Testis (tissue), 2 donors: ENCODE results near the gene U2AF1L4.

ENCODE experiments used
- POLR2A ChIP-seq: fragments of 450-650 bp; IDR thresholded peaks from one replicate; pipeline ENCODE4 v1.6.1; 2017; ENCODE audit warnings: antibody characterized with exemption, mild to moderate bottlenecking, moderate library complexity
- TF ChIP-seq, protein P1 (sequence below), 3 experiments: fragments of 450-650 bp in 2 of 3; fragments of 200-600 bp in 1 of 3; sonication (generic) in 1 of 3; IDR thresholded peaks; one replicate each; pipeline ENCODE4 v1.5.1; 2016 to 2019; ENCODE audit warnings: antibody characterized with exemption in 3 of 3, mild to moderate bottlenecking in 2 of 3, moderate library complexity in 1 of 3

GRCh38 chr19:35733180-35734125 is 11.8 kb downstream of the U2AF1L4 start:
- TF ChIP-seq, protein P1, sequence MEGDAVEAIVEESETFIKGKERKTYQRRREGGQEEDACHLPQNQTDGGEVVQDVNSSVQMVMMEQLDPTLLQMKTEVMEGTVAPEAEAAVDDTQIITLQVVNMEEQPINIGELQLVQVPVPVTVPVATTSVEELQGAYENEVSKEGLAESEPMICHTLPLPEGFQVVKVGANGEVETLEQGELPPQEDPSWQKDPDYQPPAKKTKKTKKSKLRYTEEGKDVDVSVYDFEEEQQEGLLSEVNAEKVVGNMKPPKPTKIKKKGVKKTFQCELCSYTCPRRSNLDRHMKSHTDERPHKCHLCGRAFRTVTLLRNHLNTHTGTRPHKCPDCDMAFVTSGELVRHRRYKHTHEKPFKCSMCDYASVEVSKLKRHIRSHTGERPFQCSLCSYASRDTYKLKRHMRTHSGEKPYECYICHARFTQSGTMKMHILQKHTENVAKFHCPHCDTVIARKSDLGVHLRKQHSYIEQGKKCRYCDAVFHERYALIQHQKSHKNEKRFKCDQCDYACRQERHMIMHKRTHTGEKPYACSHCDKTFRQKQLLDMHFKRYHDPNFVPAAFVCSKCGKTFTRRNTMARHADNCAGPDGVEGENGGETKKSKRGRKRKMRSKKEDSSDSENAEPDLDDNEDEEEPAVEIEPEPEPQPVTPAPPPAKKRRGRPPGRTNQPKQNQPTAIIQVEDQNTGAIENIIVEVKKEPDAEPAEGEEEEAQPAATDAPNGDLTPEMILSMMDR (IDR thresholded peaks at IDR 0.05), result no peak
- no peak for TF ChIP-seq POLR2A
